K562 (cell line): ENCODE data around the gene BCO1. TPM values are rescaled to one million over a fixed set of nuclear protein-coding genes. Genes with fewer than 3 reads are reported as not detected.

Source experiments
- ATAC-seq: fragments of 200-7000 bp; cut with Tn5 transposase; 3 replicates; pipeline ENCODE4 v1.9.1; 2020; ENCODE audit warnings: moderate library complexity
- BruUV-seq: library from RNA; stranded (reverse); fragments of 400-500 nt; replicated peaks from 2 replicates; lab custom pipeline; 2021; lab: Mats Ljungman, UMichigan
- CTCF ChIA-PET: fragments of 300-600 bp; formaldehyde crosslinking; extraction: SDS; loops from one replicate; lab custom pipeline; 2021; ENCODE audit warnings: low intra/inter-chr PET ratio; lab: Yijun Ruan, JAX
- POLR2A ChIA-PET: fragments of 300-600, 350-650 bp; sonication (Branson Sonifier 250); formaldehyde crosslinking; extraction: SDS; loops from one replicate; lab custom pipeline; 2021; ENCODE audit warnings: antibody characterized with exemption, inconsistent platforms; lab: Yijun Ruan, JAX
- DNase-seq, 4 experiments: peaks; one replicate each; pipeline versions ENCODE4 v3.0.0 to v3.0.0-alpha.2; 2011 to 2018; ENCODE audit warnings: low spot score in 3 of 4, mixed read lengths in 3 of 4; ENCODE audit errors: extremely low read depth in 1 of 4
- FAIRE-seq: peaks from 2 replicates; lab custom pipeline; 2011; peaks lifted over from hg19 to GRCh38; lab: Jason Lieb, UNC
- H2AFZ ChIP-seq: 2 replicates; pipeline ENCODE4 v1.6.0; 2011; ENCODE audit warnings: low read depth, low read length, control low read depth, inconsistent platforms
- H3K27ac ChIP-seq: fragments of 200-600 bp; 3 replicates; pipeline ENCODE4 v1.8.0; 2011; ENCODE audit warnings: low read depth, mild to moderate bottlenecking, control low read depth, inconsistent platforms, low read length, moderate library complexity, mixed read lengths; ENCODE audit errors: extremely low read depth
- H3K27me3 ChIP-seq, 2 experiments: fragments of 300-600 bp in 1 of 2; 2 replicates in 1 of 2; 3 replicates in 1 of 2; pipeline versions ENCODE4 v1.6.0 to v1.8.0; 2011; ENCODE audit warnings: inconsistent platforms in 2 of 2, low read length in 2 of 2, mild to moderate bottlenecking in 1 of 2, mixed read lengths in 1 of 2, moderate library complexity in 1 of 2; ENCODE audit not compliant: control insufficient read depth in 2 of 2, insufficient read depth in 2 of 2
- H3K36me3 ChIP-seq: fragments of 300-600 bp; 3 replicates; pipeline ENCODE4 v1.8.0; 2011; ENCODE audit warnings: mild to moderate bottlenecking, low read length, inconsistent platforms; ENCODE audit not compliant: control insufficient read depth, insufficient read depth
- H3K4me1 ChIP-seq, 2 experiments: fragments of 200-600 bp in 1 of 2; replicated peaks in 1 of 2; 2 replicates in 1 of 2; 3 replicates in 1 of 2; pipeline versions ENCODE4 v1.5.1 to v1.8.0; 2011; ENCODE audit warnings: inconsistent platforms in 2 of 2, low read length in 2 of 2, mild to moderate bottlenecking in 1 of 2, mixed read lengths in 1 of 2, moderate library complexity in 1 of 2; ENCODE audit not compliant: control insufficient read depth in 2 of 2, insufficient read depth in 2 of 2
- H3K4me2 ChIP-seq: 2 replicates; pipeline ENCODE4 v1.6.1; 2011; ENCODE audit warnings: low read length, control low read depth, inconsistent platforms, mixed read lengths; ENCODE audit not compliant: insufficient read depth
- H3K4me3 ChIP-seq: fragments of 200-600 bp; sonication (generic), shearing (Covaris generic); 2 replicates; pipeline ENCODE4 v1.5.1; 2016; ENCODE audit warnings: control low read depth, inconsistent platforms
- H3K79me2 ChIP-seq: fragments of 200-600 bp; 3 replicates; pipeline ENCODE4 v1.8.0; 2011; ENCODE audit warnings: low read length, inconsistent platforms; ENCODE audit not compliant: control insufficient read depth, insufficient read depth
- H3K9ac ChIP-seq, 2 experiments: 2 replicates each; pipeline versions ENCODE4 v1.6.0 to v1.6.1; 2011; ENCODE audit warnings: low read depth in 2 of 2, low read length in 2 of 2, control low read depth in 1 of 2, inconsistent platforms in 1 of 2, mild to moderate bottlenecking in 1 of 2, mixed read lengths in 1 of 2; ENCODE audit not compliant: insufficient read depth in 1 of 2
- H3K9me1 ChIP-seq: one replicate; pipeline ENCODE4 v1.6.0; 2011; ENCODE audit warnings: inconsistent platforms, mild to moderate bottlenecking, low read length, moderate library complexity; ENCODE audit not compliant: control insufficient read depth, insufficient read depth
- H3K9me3 ChIP-seq: replicated peaks from 2 replicates; pipeline ENCODE4 v1.5.1; 2011; ENCODE audit warnings: low read depth, low read length, inconsistent platforms; ENCODE audit not compliant: control insufficient read depth, insufficient read depth
- H4K20me1 ChIP-seq: replicated peaks from 2 replicates; pipeline ENCODE4 v1.6.1; 2011; ENCODE audit warnings: low read length, inconsistent platforms, mixed read lengths; ENCODE audit not compliant: control insufficient read depth, insufficient read depth
- BRCA1 ChIP-seq, 2 experiments: fragments of 450-650 bp in 1 of 2; sonication (generic) in 1 of 2; formaldehyde crosslinking in 1 of 2; IDR thresholded peaks; 2 replicates each; pipeline versions ENCODE4 v1.5.0 to v1.6.1; 2017 to 2020; ENCODE audit warnings: mild to moderate bottlenecking in 1 of 2, missing genetic modification reagents in 1 of 2
- CBX5 ChIP-seq: IDR thresholded peaks from 2 replicates; pipeline ENCODE4 v1.6.1; 2014; ENCODE audit warnings: low read depth, borderline replicate concordance
- FIP1L1 ChIP-seq: fragments of 200-400 bp; formaldehyde crosslinking; IDR thresholded peaks from 2 replicates; pipeline ENCODE4 v1.6.1; 2018; ENCODE audit warnings: mild to moderate bottlenecking, low read depth, low read length; ENCODE audit not compliant: poor library complexity, severe bottlenecking
- HLTF ChIP-seq: fragments of 450-650 bp; IDR thresholded peaks from 2 replicates; pipeline ENCODE4 v1.6.1; 2016
- MCM7 ChIP-seq, 2 experiments: fragments of 450-650 bp; IDR thresholded peaks; 2 replicates each; pipeline ENCODE4 v1.6.1; 2016 to 2018
- NFRKB ChIP-seq: fragments of 450-650 bp; IDR thresholded peaks from 2 replicates; pipeline ENCODE4 v1.6.1; 2016; ENCODE audit warnings: low read depth
- SMAD4 ChIP-seq: fragments of 250-450 bp; sonication (Bioruptor Pico); conservative IDR thresholded peaks from 2 replicates; pipeline ENCODE4 v1.8.0; 2021; ENCODE audit warnings: inconsistent platforms, mild to moderate bottlenecking, moderate library complexity
- ZKSCAN8 ChIP-seq: fragments of 200-800 bp; sonication (Bioruptor generic); IDR thresholded peaks from 2 replicates; pipeline ENCODE4 v1.6.1; 2016; ENCODE audit warnings: missing genetic modification characterization, missing compliant biosample characterization
- WGBS: fragments of 100-300 bp; shearing (Covaris generic); methylation state at CpG from one replicate; pipeline ENCODE4 v1.1.6; 2016; ENCODE audit warnings: low coverage, mixed read lengths; ENCODE audit not compliant: insufficient coverage; ENCODE audit errors: missing lambda C conversion rate; 5-methylcytosine and 5-hydroxymethylcytosine counted together
- in situ Hi-C: fragments of 300-500 bp; cut with MboI; formaldehyde crosslinking; loops from 4 replicates; pipeline ENCODE4 v1.15.0; 2018; ENCODE audit warnings: inconsistent platforms, mixed read lengths
- intact Hi-C: fragments of 100-400 bp; cut with micrococcal nuclease; formaldehyde crosslinking; loops from 2 replicates; pipeline ENCODE4 v1.14.2; 2022
- polyA plus RNA-seq, 8 experiments: library from polyadenylated mRNA; depleted of rRNA in 4 of 8; stranded (reverse) in 5 of 8; unstranded in 3 of 8; fragments of >200 nt; fragmentation: Nextera tagmentation in 2 of 8; fragmentation: Illumina TruSeq in 1 of 8; extraction: Ambion mirVana in 2 of 8; extraction: Trizol in 1 of 8; gene quantifications; 2 replicates each; pipeline versions ENCODE4 v1.2.1 to v1.2.3, GENCODE V29; 2011 to 2014; ENCODE audit warnings: inconsistent platforms in 1 of 8, missing spikeins in 1 of 8
- total RNA-seq, 7 experiments: library from RNA; depleted of rRNA in 6 of 7; stranded (reverse); fragments of >200 nt in 6 of 7; fragmentation: Illumina TruSeq in 2 of 7; extraction: Trizol in 2 of 7; gene quantifications; 2 replicates each; pipeline versions ENCODE4 v1.2.1 to v1.2.3, GENCODE V29; 2011 to 2021; ENCODE audit warnings: low replicate concordance in 1 of 7
- TF ChIP-seq, protein P1 (sequence below): IDR thresholded peaks from 3 replicates; pipeline ENCODE4 v1.6.1; 2011; ENCODE audit warnings: borderline replicate concordance, mild to moderate bottlenecking, moderate library complexity; ENCODE audit not compliant: insufficient read length; ENCODE audit errors: extremely low read depth

BCO1 gene
- total and polyA plus RNA-seq, 9 of the 15 experiments (the other 6 are each of a cell fraction or from before 2014, with no cell fraction given): not detected

DNA sequence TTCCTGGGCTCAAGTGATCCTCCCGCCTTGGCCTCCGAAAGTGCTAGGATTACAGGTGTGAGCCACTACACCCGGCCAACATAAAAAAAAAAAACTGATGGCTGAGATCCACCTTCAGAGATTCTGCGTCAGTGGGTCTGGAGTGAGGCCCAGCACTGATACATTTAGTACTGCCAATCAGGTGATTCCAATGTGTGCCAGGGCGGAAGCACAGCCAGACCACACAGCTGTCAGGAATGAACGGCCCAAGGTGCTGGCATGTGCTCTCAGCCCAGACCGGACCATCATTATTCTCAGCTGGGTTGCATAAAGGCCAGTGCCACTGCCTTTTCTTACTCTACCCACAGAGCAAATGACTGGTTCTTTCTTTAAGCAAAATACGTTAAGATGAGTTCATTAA is 1.2 kb upstream of the BCO1 start:
- intact Hi-C loops: no loop called here

More for the DNA sequence above, 1.2 kb upstream of the BCO1 start:
- Histone ChIP-seq H3K4me2 (no peak overlapping the region), H3K27me3 (peaks cover 26 to 71% of the 10 kb centered on the region in 2 experiments), H3K9ac (no peak overlapping the region), H3K4me1 (no peaks in the 10 kb centered on the region), H3K79me2 (no peaks in the 10 kb centered on the region), H3K9me3 (no peaks in the 10 kb centered on the region), H3K36me3 (no peaks in the 10 kb centered on the region), H3K4me3 (no peak overlapping the region), H2AFZ (no peak overlapping the region), H4K20me1 (no peaks in the 10 kb centered on the region), H3K9me1 (no peaks in the 10 kb centered on the region), H3K27ac (no peak overlapping the region)
- ATAC-seq: no peak
- ChIA-PET CTCF (no interaction called here), POLR2A (interaction anchor here (0.7 kb wide), 1 partner anchor 11 kb away, joined by 3 read pairs; no protein-coding TSS in a partner anchor)
- no peak for DNase-seq
- FAIRE-seq: no peak
- BruUV-seq: no TSS peak
- TF ChIP-seq NFRKB: no peak
- no peak for TF ChIP-seq MCM7 (IDR thresholded peaks at IDR 0.05)
- TF ChIP-seq FIP1L1: no peak
- TF ChIP-seq HLTF: no peak
- no peak for TF ChIP-seq CBX5
- TF ChIP-seq BRCA1 (IDR thresholded peaks at IDR 0.05): no peak
- TF ChIP-seq BRCA1 (CRISPR knock-in tag; IDR thresholded peaks at IDR 0.05): no peak
- TF ChIP-seq ZKSCAN8: no peak
- TF ChIP-seq, protein P1, sequence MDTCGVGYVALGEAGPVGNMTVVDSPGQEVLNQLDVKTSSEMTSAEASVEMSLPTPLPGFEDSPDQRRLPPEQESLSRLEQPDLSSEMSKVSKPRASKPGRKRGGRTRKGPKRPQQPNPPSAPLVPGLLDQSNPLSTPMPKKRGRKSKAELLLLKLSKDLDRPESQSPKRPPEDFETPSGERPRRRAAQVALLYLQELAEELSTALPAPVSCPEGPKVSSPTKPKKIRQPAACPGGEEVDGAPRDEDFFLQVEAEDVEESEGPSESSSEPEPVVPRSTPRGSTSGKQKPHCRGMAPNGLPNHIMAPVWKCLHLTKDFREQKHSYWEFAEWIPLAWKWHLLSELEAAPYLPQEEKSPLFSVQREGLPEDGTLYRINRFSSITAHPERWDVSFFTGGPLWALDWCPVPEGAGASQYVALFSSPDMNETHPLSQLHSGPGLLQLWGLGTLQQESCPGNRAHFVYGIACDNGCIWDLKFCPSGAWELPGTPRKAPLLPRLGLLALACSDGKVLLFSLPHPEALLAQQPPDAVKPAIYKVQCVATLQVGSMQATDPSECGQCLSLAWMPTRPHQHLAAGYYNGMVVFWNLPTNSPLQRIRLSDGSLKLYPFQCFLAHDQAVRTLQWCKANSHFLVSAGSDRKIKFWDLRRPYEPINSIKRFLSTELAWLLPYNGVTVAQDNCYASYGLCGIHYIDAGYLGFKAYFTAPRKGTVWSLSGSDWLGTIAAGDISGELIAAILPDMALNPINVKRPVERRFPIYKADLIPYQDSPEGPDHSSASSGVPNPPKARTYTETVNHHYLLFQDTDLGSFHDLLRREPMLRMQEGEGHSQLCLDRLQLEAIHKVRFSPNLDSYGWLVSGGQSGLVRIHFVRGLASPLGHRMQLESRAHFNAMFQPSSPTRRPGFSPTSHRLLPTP: no peak
- no peak for TF ChIP-seq SMAD4 (CRISPR knock-in tag)
- WGBS: 22% methylated on average over 8 of the region's 8 CpGs
- in situ Hi-C loops: no loop called here
